ENCODE results near the gene ABHD6.
"Not testable (repeated sequence)": the region's sequence is repeated elsewhere in the genome, so short reads cannot be mapped to it uniquely, and the experiment has no call there.

ABHD6 gene

GRCh38 chr3:58324391-58325390 is 87.1 kb downstream of the ABHD6 start:
- DNase-seq, result peak in 1 of 2 donors; percentile 8

GRCh38 chr3:58325525-58325992 is 88.0 kb downstream of the ABHD6 start:
- no peak for DNase-seq

GRCh38 chr3:58326267-58326900 is 88.8 kb downstream of the ABHD6 start:
- no peak for DNase-seq

- no peak for DNase-seq
These were observed 91.7 kb downstream of the ABHD6 start for GRCh38 chr3:58329150-58329921.

- no peak for DNase-seq
These were observed 92.4 kb downstream of the ABHD6 start for GRCh38 chr3:58329922-58330413.

- no peak for DNase-seq
These were observed 94.1 kb downstream of the ABHD6 start for GRCh38 chr3:58331593-58332152.

- DNase-seq, result peak; percentile 72 to 73
These were observed 95.1 kb downstream of the ABHD6 start, which contains the start of gene PXK for GRCh38 chr3:58332575-58333188. Gene PXK (plus strand): TSS chr3:58332892. CDS start chr3:58332989, 97 bp downstream.

GRCh38 chr3:58333206-58334012 is 95.8 kb downstream of the ABHD6 start:
- DNase-seq, result peak; percentile 14 to 25

GRCh38 chr3:58334013-58334321 is 96.4 kb downstream of the ABHD6 start:
- no peak for DNase-seq

GRCh38 chr3:58334506-58334884 is 96.9 kb downstream of the ABHD6 start:
- DNase-seq, result no peak

GRCh38 chr3:58335652-58335947 is 98.0 kb downstream of the ABHD6 start:
- no peak for DNase-seq

GRCh38 chr3:58336135-58336882 is 98.7 kb downstream of the ABHD6 start:
- DNase-seq, result no peak

- no peak for DNase-seq
These were observed 99.6 kb downstream of the ABHD6 start for GRCh38 chr3:58337190-58337589.

- DNase-seq, result not testable (repeated sequence)
These were observed 101.6 kb downstream of the ABHD6 start for GRCh38 chr3:58339146-58339545.

GRCh38 chr3:58340594-58341244 is 103.1 kb downstream of the ABHD6 start:
- no peak for DNase-seq

- DNase-seq, result no peak
These were observed 103.8 kb downstream of the ABHD6 start for GRCh38 chr3:58341376-58341775.

GRCh38 chr3:58342676-58343075 is 105.1 kb downstream of the ABHD6 start:
- DNase-seq, result no peak
